OCI-LY1 (cell line): Measurements from ENCODE around the gene INPPL1.

Experiments used
- CTCF ChIP-seq: fragments of 200-600 bp; sonication (generic), shearing (Covaris generic); IDR thresholded peaks from 2 replicates; pipeline ENCODE4 v1.5.1; 2017; ENCODE audit warnings: mild to moderate bottlenecking, antibody characterized with exemption, low read length, moderate library complexity, mixed read lengths
- EZH2 ChIP-seq: fragments of 200-600 bp; sonication (generic), shearing (Covaris generic); IDR thresholded peaks from 2 replicates; pipeline ENCODE4 v1.8.0; 2017; ENCODE audit warnings: borderline replicate concordance, mixed run types, mild to moderate bottlenecking, antibody characterized with exemption, low read length, moderate library complexity, mixed read lengths

GRCh38 chr11:72230764-72231365 is 6.3 kb downstream of the INPPL1 start:
- TF ChIP-seq CTCF = no peak
- TF ChIP-seq EZH2 = no peak
